Left lung (tissue), 10 donors: ENCODE data around the gene B4GALT1. TPM values are rescaled to one million over a fixed set of nuclear protein-coding genes. Genes with fewer than 3 reads are reported as not detected.

Source experiments
- ATAC-seq: fragments of 200-7000 bp; cut with Tn5 transposase; one replicate; pipeline ENCODE4 v1.9.1; 2020; ENCODE audit warnings: moderate library complexity
- DNase-seq, 4 donors: peaks; one replicate each; pipeline ENCODE4 v3.0.0-alpha.2; 2013 to 2020
- H3K27ac ChIP-seq, 2 donors: fragments of 200-600 bp; sonication (generic) in 1 of 2; one replicate each; pipeline versions ENCODE4 v1.5.0 to v1.8.0; 2020 to 2021
- H3K27me3 ChIP-seq, 2 donors: fragments of 200-600 bp; sonication (generic) in 1 of 2; one replicate each; pipeline versions ENCODE4 v1.5.0 to v1.8.0; 2020 to 2021
- H3K36me3 ChIP-seq, 2 donors: fragments of 200-600 bp; sonication (generic) in 1 of 2; one replicate each; pipeline versions ENCODE4 v1.5.0 to v1.8.0; 2020 to 2021
- H3K4me1 ChIP-seq, 2 donors: fragments of 200-600 bp; one replicate each; pipeline ENCODE4 v1.8.0; 2021
- H3K4me3 ChIP-seq, 2 donors: fragments of 200-600 bp; sonication (generic) in 1 of 2; one replicate each; pipeline versions ENCODE4 v1.5.0 to v1.8.0; 2020 to 2021; ENCODE audit warnings: mild to moderate bottlenecking in 1 of 2
- H3K9me3 ChIP-seq, 2 donors: fragments of 200-600 bp; sonication (generic) in 1 of 2; one replicate each; pipeline versions ENCODE4 v1.5.0 to v1.8.0; 2020 to 2021
- intact Hi-C, 2 donors: fragments of 100-400 bp; cut with DNase I; formaldehyde crosslinking; loops; one replicate each; pipeline versions ENCODE4 v1.11.2 to v1.14.2; 2022
- polyA plus RNA-seq, 6 donors: library from polyadenylated mRNA; unstranded; fragments of 120-200 nt; gene quantifications; one replicate each; pipeline ENCODE4 v1.2.1, GENCODE V29; 2013; ENCODE audit not compliant: insufficient read length in 6 of 6
- total RNA-seq, 2 donors: library from RNA; stranded (reverse); fragmentation: NEBNext Ultra II Directional; extraction: Animal tissue kit (Norgen Biotek cat#: 25700); gene quantifications; one replicate each; pipeline ENCODE4 v1.2.1, GENCODE V29; 2021
- TF ChIP-seq, protein P1 (sequence below), 2 donors: fragments of 200-600 bp; sonication (generic) in 1 of 2; IDR thresholded peaks; one replicate each; pipeline versions ENCODE4 v1.5.0 to v1.8.0; 2021; ENCODE audit warnings: antibody characterized with exemption in 2 of 2
- donor health status: DM: no; HTN: yes; CAD: no.
- donor health status: DM: no; HTN: no; CAD: no.

The B4GALT1 gene
- total and polyA plus RNA-seq, 8 donors = 58.8 to 107 (median 76.0) TPM

- H3K4me1 ChIP-seq = peaks cover 5 to 22% of the 10 kb centered on the region in 2 donors
- ATAC-seq = peak; percentile 32
- H3K36me3 ChIP-seq = no peaks in the 10 kb centered on the region
- intact Hi-C loops = loop anchor here in 1 of 2 donors (10.0 kb wide), 2 partner anchors 92 to 142 kb away; no protein-coding TSS in a partner anchor
- no peak for DNase-seq
- no peaks in the 10 kb centered on the region for H3K9me3 ChIP-seq
- H3K27ac ChIP-seq = peak overlapping the region in 1 of 2 donors; percentile 15
- TF ChIP-seq, protein P1, sequence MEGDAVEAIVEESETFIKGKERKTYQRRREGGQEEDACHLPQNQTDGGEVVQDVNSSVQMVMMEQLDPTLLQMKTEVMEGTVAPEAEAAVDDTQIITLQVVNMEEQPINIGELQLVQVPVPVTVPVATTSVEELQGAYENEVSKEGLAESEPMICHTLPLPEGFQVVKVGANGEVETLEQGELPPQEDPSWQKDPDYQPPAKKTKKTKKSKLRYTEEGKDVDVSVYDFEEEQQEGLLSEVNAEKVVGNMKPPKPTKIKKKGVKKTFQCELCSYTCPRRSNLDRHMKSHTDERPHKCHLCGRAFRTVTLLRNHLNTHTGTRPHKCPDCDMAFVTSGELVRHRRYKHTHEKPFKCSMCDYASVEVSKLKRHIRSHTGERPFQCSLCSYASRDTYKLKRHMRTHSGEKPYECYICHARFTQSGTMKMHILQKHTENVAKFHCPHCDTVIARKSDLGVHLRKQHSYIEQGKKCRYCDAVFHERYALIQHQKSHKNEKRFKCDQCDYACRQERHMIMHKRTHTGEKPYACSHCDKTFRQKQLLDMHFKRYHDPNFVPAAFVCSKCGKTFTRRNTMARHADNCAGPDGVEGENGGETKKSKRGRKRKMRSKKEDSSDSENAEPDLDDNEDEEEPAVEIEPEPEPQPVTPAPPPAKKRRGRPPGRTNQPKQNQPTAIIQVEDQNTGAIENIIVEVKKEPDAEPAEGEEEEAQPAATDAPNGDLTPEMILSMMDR (IDR thresholded peaks at IDR 0.05) = no peak
- H3K4me3 ChIP-seq = no peak overlapping the region
- H3K27me3 ChIP-seq = no peaks in the 10 kb centered on the region
Observed at GRCh38 chr9:33082538-33083326, 84.4 kb downstream of the B4GALT1 start.

GRCh38 chr9:33082128-33082527 lies 85.0 kb downstream of the B4GALT1 start:
- H3K27ac ChIP-seq = peak overlapping the region in 1 of 2 donors; percentile 15

GRCh38 chr9:33081128-33081851 lies 85.8 kb downstream of the B4GALT1 start:
- Histone ChIP-seq H3K27me3 (no peaks in the 10 kb centered on the region), H3K27ac (peak overlapping the region; percentile 23 to 57), H3K4me3 (no peak overlapping the region), H3K4me1 (peaks cover 5 to 27% of the 10 kb centered on the region in 2 donors), H3K9me3 (no peaks in the 10 kb centered on the region), H3K36me3 (no peaks in the 10 kb centered on the region)
- ATAC-seq = peak; percentile 75
- intact Hi-C loops = loop anchor here in 1 of 2 donors (10.0 kb wide), 2 partner anchors 94 to 144 kb away; no protein-coding TSS in a partner anchor
- peak in 2 of 4 donors; percentile 76 to 90 for DNase-seq
- TF ChIP-seq, protein P1 (IDR thresholded peaks at IDR 0.05) = peak; percentile 51 to 72

More at GRCh38 chr9:33082128-33082527, 85.0 kb downstream of the B4GALT1 start:
- no peak for DNase-seq
- TF ChIP-seq, protein P1 (IDR thresholded peaks at IDR 0.05) = no peak
- intact Hi-C loops = loop anchor here in 1 of 2 donors (10.0 kb wide), 2 partner anchors 93 to 143 kb away; no protein-coding TSS in a partner anchor
- ATAC-seq = no peak
- Histone ChIP-seq H3K4me1 (peaks cover 5 to 24% of the 10 kb centered on the region in 2 donors), H3K9me3 (no peaks in the 10 kb centered on the region), H3K4me3 (no peak overlapping the region), H3K36me3 (no peaks in the 10 kb centered on the region), H3K27me3 (no peaks in the 10 kb centered on the region)

- no peak overlapping the region for H3K4me3 ChIP-seq
- no peaks in the 10 kb centered on the region for H3K36me3 ChIP-seq
- TF ChIP-seq, protein P1 (IDR thresholded peaks at IDR 0.05) = no peak
- no peaks in the 10 kb centered on the region for H3K9me3 ChIP-seq
- peak overlapping the region; percentile 23 to 57 for H3K27ac ChIP-seq
- DNase-seq (no peak), ATAC-seq (no peak)
- intact Hi-C loops = loop anchor here in 1 of 2 donors (10.0 kb wide), 2 partner anchors 94 to 144 kb away; no protein-coding TSS in a partner anchor
- no peaks in the 10 kb centered on the region for H3K27me3 ChIP-seq
- peaks cover 8 to 31% of the 10 kb centered on the region in 2 donors for H3K4me1 ChIP-seq
Observed at GRCh38 chr9:33080534-33080933, 86.6 kb downstream of the B4GALT1 start.
